Measurements from ENCODE around the gene HINFP. TPM values are rescaled to one million over a fixed set of nuclear protein-coding genes. Genes with fewer than 3 reads are reported as not detected.
A peak's percentile ranks its signal among the peaks of the same experiment; 100 is the strongest.

Gene HINFP
- total and polyA plus RNA-seq, 9 of the 15 experiments (the other 6 are each of a cell fraction or from before 2014, with no cell fraction given): 13.8 to 34.1 (median 22.5) TPM

DNA sequence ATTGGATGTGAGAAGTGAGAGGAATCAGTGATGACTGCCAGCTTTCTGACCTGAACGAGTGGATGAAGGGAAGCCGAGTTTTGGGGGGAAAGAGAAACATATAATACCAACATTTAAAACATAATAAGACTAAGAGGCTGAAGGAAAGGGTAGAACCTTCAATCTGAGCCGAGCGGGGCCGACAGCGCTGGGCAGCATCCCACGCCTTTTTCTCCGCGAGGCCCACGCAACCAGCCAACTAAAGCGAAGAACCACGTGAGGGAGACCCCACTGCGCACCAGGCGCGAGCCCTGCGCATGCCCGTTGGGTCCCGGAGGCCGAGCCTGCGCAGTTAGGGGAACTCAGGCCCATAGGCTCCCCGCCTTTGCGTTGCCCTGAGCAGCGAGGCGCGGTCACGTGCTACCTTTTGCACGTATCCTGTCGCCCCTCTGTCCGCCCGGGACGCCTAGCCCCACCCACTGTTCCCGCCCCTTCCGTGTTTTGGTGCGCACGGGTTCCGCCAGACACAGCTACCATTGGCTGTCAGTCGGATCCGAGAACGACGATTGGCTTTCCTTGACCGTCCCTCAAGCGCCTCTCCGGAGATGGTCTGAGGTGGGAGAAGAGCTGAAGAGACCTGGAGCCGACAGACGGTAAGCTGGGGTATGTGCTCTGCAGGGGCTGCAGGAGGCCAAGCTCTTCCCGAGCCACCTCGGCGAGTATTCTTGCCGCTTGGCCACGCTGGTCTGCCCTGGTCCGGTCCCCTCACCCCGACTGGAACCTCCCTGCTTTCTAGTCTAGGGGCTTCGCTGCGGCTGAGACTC is at the start of gene HINFP (continued):
- peak; percentile 74 to 81; a peak in 3 of 4 replicates for TF ChIP-seq MAZ (CRISPR knock-in tag; conservative IDR thresholded peaks at IDR 0.05 in 1 of 2, IDR thresholded peaks at IDR 0.05 in 1 of 2)
- TF ChIP-seq NBN (IDR thresholded peaks at IDR 0.05; ENCODE audit: low read depth): 0 out of 2 replicates have a peak, but pooled peaks have one; percentile 11
- TF ChIP-seq MEF2A (IDR thresholded peaks at IDR 0.05; ENCODE audit: control insufficient read depth, low read depth, low read length): no peak
- no peak for TF ChIP-seq ZBTB17 (CRISPR knock-in tag; IDR thresholded peaks at IDR 0.05)
- no peak for TF ChIP-seq ZNF143 (CRISPR knock-in tag; IDR thresholded peaks at IDR 0.05)
- TF ChIP-seq, protein P1, sequence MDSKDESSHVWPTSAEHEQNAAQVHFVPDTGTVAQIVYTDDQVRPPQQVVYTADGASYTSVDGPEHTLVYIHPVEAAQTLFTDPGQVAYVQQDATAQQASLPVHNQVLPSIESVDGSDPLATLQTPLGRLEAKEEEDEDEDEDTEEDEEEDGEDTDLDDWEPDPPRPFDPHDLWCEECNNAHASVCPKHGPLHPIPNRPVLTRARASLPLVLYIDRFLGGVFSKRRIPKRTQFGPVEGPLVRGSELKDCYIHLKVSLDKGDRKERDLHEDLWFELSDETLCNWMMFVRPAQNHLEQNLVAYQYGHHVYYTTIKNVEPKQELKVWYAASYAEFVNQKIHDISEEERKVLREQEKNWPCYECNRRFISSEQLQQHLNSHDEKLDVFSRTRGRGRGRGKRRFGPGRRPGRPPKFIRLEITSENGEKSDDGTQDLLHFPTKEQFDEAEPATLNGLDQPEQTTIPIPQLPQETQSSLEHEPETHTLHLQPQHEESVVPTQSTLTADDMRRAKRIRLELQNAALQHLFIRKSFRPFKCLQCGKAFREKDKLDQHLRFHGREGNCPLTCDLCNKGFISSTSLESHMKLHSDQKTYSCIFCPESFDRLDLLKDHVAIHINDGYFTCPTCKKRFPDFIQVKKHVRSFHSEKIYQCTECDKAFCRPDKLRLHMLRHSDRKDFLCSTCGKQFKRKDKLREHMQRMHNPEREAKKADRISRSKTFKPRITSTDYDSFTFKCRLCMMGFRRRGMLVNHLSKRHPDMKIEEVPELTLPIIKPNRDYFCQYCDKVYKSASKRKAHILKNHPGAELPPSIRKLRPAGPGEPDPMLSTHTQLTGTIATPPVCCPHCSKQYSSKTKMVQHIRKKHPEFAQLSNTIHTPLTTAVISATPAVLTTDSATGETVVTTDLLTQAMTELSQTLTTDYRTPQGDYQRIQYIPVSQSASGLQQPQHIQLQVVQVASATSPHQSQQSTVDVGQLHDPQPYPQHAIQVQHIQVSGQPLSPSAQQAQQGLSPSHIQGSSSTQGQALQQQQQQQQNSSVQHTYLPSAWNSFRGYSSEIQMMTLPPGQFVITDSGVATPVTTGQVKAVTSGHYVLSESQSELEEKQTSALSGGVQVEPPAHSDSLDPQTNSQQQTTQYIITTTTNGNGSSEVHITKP (IDR thresholded peaks at IDR 0.05; ENCODE audit: partially characterized antibody): peak; percentile 60
- TF ChIP-seq ZKSCAN1 (IDR thresholded peaks at IDR 0.05; ENCODE audit: low read depth, low read length): peak; percentile 51; the same call in 1 of the 2 replicates
- TF ChIP-seq PHF20 (IDR thresholded peaks at IDR 0.05; ENCODE audit: partially characterized antibody): peak; percentile 29
- TF ChIP-seq FOXO4 (CRISPR knock-in tag; IDR thresholded peaks at IDR 0.05): no peak
- no peak for TF ChIP-seq EWSR1 (IDR thresholded peaks at IDR 0.05; ENCODE audit: borderline replicate concordance, low read depth, partially characterized antibody)
- TF ChIP-seq MBD1 (CRISPR knock-in tag; IDR thresholded peaks at IDR 0.05): no peak
- peak; percentile 79 for TF ChIP-seq CBFA2T2 (conservative IDR thresholded peaks at IDR 0.05)
- no peak for TF ChIP-seq PML (IDR thresholded peaks at IDR 0.05; ENCODE audit: low read length)
- TF ChIP-seq, protein P2, sequence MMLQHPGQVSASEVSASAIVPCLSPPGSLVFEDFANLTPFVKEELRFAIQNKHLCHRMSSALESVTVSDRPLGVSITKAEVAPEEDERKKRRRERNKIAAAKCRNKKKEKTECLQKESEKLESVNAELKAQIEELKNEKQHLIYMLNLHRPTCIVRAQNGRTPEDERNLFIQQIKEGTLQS (IDR thresholded peaks at IDR 0.05): no peak
- TF ChIP-seq, protein P2 (CRISPR knock-in tag; conservative IDR thresholded peaks at IDR 0.05): no peak
- no peak for TF ChIP-seq ZNF696 (CRISPR knock-in tag; conservative IDR thresholded peaks at IDR 0.05)
- TF ChIP-seq POU5F1 (IDR thresholded peaks at IDR 0.05; ENCODE audit: borderline replicate concordance, low read depth, low read length, partially characterized antibody): no peak
- TF ChIP-seq, protein P3, sequence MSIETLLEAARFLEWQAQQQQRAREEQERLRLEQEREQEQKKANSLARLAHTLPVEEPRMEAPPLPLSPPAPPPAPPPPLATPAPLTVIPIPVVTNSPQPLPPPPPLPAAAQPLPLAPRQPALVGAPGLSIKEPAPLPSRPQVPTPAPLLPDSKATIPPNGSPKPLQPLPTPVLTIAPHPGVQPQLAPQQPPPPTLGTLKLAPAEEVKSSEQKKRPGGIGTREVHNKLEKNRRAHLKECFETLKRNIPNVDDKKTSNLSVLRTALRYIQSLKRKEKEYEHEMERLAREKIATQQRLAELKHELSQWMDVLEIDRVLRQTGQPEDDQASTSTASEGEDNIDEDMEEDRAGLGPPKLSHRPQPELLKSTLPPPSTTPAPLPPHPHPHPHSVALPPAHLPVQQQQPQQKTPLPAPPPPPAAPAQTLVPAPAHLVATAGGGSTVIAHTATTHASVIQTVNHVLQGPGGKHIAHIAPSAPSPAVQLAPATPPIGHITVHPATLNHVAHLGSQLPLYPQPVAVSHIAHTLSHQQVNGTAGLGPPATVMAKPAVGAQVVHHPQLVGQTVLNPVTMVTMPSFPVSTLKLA (conservative IDR thresholded peaks at IDR 0.05): peak; percentile 98 to 99
